CD4-positive, alpha-beta T cell treated with Interleukin-15 for 1 hour (primary cell): Measurements from ENCODE around the gene MPP2.
"Not testable (repeated sequence)": the region's sequence is repeated elsewhere in the genome, so short reads cannot be mapped to it uniquely, and the experiment has no call there.

Source experiments
- DNase-seq: peaks from one replicate; pipeline ENCODE4 v3.0.0-alpha.2; 2020

Gene MPP2

DNA sequence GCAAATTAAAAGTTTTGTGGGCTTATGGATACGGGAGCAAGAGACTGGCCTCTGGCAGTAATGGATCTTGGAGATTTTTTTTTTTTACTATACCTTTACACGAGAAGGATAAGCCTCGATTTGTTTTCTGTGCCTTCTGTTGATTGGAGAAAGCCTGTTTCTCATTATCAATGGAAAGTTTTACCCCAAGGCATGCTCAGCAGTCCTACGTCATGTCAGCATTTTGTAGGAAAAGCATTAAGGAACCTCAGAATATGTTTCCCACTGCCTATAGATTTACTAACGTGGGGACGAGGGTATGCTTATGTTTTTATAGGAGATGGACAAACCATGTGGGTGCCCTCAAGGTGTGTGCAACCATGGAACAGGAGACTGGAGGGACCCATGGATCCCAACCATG lies 33.5 kb downstream of the MPP2 start:
- DNase-seq = no peak

DNA sequence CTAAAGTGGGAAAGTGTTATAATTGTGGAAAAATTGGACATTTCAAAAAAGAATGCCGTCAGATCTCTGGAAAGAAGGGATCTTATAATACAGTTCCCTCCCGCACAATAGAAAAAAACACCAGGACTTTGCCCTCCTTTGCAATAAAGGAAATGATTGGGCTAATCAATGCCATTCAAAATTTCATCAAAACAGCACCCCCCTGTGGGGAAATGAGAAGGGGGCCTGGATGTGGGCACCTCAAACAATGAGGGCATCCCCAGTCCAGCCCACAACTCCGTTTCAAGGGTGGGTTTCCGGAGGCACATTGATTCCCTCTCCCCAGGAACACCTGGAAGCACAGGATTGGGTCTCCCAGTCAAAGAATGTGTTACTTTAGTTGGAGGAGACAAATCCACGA lies 34.2 kb downstream of the MPP2 start:
- no peak for DNase-seq

DNA sequence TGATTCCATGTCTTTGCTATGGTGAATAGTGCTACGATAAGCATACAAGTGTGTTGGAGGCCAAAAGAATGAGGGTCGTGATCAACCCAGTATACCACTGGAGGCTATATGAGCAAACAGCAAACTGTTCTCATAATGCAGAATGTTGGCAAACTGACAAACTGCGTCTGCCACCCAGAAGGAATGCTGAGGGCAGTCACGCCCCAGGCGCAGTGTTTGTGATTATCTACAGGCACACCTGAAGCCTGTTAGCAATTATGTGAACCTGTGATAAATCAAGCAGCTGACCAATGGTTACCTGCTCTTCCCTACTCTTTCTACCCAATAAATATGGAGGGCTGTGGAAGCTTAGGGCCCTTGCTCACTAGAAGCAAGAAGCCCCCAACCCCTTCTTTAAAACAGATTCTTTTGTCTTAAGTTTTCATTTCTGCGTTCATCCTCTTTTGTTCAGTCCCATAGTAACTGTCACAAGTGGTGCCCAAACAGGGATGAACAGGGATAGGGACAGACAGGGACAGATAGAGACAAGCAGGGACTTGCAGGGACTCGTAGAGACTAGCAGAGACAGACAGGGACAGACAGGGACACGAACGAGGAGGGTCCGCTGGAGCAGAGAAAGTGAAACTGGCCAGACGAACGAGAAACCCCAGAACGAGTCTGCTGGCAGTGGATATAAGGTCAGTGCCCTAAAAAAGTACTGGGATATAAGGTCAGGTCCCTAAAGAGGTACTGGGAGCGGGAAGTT lies 35.2 kb downstream of the MPP2 start:
- DNase-seq = no peak

- not testable (repeated sequence) for DNase-seq
Observed at GRCh38 chr17:43869031-43869430, 38.3 kb downstream of the MPP2 start.

DNA sequence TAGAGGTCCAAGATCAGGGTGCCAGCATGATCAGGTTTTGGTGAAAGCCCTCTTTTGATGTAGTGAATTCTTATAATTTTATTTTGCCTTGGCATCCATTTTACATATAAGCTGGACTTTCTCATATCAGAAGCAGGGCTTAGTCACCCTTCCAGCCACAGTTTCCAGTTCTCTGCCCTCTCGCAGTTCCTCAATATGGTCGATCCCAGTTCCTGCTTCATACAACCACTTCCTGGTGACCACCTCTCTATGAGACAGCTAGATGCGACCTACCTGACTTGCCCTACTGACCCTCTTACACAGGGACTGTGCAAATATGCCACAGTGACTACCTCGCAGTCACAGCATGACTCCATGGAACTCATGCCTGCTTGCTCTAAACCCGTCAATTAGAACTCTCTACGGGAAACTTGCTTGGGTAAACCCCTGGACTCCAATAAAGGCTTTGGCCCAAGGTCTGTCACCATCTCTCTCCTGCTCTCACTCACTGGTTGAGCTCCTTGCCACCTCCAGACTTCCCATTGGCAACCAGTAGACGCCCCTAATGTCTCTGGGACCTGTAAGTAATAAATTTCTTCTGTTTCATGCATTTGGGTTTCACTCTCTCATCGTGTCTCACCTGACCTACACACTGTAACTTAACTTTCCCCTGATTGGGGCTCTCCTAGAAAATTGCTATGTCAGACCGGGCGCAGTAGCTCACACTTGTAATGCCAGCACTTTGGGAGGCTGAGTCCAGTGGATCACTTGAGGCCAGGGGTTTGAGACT lies 38.9 kb downstream of the MPP2 start:
- DNase-seq = no peak

DNA sequence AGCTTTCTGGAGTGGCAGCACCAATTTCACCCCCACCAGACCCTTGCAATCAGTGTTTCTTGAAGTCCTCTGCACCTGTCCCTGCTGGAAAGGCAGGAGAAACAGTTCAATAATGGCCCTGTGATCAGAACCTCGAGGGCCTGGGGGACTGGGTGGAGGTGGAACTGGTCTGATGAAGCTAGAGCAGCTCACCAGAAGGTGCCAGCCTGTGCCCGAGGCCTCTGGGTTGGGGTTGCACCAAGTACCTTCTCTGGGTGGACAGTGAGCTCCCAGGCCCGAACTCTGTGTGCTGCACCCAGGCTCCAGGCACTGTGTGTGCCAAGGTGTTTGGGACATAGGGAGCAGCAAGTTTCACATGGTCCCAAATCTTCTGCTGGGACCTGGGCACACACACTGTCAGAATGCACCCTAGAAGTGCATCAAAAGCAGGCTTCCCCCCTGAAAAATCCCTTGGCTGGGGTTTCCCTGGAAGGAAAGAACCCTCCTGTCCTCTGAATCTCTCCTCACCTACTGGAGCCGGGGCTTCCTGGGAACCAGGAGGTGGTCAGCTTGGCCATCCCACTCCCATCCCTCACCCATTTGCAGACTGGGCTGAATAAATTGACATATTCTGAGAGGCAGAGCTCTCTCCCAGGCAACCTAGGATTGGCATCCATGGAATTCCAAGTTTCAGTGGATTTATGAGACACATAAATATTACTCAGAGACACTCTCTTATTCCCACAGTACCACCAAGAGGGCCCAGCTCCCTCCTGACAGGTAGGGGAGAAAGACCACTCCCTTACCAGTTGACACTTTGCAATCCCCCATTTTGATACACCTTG lies 43.0 kb downstream of the MPP2 start:
- DNase-seq = no peak

DNA sequence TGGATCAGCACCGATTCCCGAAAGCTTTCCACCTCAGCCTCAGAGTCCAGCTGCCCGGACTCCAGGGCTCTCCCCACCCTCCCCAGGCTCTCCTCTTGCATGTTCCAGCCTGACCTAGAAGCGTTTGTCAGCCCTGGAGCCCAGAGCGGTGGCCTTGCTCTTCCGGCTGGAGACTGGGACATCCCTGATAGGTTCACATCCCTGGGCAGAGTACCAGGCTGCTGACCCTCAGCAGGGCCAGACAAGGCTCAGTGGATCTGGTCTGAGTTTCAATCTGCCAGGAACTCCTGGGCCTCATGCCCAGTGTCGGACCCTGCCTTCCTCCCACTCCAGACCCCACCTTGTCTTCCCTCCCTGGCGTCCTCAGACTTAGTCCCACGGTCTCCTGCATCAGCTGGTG lies 45.4 kb downstream of the MPP2 start:
- DNase-seq = no peak

- no peak for DNase-seq
Observed at GRCh38 chr17:43860927-43861622, 46.3 kb downstream of the MPP2 start.

GRCh38 chr17:43860077-43860725 lies 47.1 kb downstream of the MPP2 start:
- DNase-seq = no peak

- DNase-seq = no peak
Observed at GRCh38 chr17:43857957-43858600, 49.3 kb downstream of the MPP2 start.

DNA sequence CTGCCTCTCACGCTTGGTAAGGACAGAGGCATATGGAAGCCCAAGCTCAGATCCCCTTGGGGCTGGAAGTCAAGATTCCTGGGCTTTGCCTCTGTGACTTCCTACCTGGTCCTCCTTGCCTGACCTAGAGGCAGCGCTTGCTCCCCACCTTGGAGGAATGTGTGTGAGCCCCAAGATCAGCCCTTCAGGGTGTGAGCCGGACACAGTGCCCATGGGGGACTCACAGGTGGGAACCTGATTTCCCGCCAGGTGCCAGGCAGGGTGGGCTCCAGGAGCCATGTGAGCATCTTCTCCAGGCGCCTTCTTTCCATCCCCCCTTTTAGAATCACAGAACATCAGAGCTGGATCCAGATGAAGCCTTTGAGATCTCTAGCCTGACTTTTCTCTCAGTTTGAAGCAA lies 50.2 kb downstream of the MPP2 start:
- no peak for DNase-seq

GRCh38 chr17:43856141-43856540 lies 51.2 kb downstream of the MPP2 start:
- DNase-seq = no peak

DNA sequence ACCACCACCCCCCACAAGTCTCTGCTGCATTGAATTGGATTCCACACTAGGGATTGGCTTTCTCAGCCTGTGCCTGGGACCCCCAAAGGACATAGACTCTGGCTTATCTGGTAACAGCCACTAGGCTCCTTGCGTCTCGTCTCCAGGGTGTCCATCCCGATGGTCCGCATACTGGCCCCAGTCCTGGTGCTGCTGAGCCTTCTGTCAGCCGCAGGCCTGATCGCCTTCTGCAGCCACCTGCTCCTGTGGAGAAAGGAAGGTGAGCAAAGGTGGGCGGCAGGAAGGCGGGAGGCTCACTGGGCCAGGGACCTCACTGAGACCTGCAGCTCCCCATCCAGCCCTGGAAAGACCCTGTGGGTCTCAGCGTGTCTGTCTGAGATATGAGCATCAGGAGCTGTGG lies 52.3 kb downstream of the MPP2 start:
- DNase-seq = no peak

GRCh38 chr17:43854498-43854897 lies 52.8 kb downstream of the MPP2 start:
- no peak for DNase-seq

- DNase-seq = no peak
Observed at GRCh38 chr17:43853546-43853945, 53.8 kb downstream of the MPP2 start.

GRCh38 chr17:43852571-43852970 lies 54.8 kb downstream of the MPP2 start:
- DNase-seq = no peak

DNA sequence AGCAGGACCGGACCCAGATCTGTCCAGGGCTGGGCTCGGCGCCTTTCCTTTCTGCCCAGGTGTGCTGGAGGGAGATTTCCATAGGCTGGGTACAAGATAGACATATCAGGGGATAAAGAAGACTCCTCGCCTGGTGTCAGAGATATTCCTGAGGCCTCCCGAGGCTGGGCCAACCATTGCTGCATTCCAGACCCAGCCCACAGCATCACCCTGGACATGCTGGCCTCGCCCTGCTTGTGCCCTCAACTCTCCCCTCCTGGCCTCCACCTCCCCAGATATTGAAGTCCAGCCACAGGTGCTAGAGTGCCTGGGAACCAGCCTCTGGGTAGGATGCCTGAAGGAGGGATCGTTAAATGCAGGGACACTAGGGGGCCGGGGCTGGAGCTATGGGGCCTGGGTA lies 58.2 kb downstream of the MPP2 start:
- no peak for DNase-seq

DNA sequence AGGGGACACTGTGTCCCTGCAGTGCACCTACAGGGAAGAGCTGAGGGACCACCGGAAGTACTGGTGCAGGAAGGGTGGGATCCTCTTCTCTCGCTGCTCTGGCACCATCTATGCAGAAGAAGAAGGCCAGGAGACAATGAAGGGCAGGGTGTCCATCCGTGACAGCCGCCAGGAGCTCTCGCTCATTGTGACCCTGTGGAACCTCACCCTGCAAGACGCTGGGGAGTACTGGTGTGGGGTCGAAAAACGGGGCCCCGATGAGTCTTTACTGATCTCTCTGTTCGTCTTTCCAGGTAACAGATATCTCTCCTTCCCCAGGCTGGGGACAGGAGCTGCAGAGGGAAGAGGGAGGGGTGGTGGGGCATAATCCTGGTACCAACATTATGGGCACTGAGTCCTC lies 58.7 kb downstream of the MPP2 start:
- no peak for DNase-seq

DNA sequence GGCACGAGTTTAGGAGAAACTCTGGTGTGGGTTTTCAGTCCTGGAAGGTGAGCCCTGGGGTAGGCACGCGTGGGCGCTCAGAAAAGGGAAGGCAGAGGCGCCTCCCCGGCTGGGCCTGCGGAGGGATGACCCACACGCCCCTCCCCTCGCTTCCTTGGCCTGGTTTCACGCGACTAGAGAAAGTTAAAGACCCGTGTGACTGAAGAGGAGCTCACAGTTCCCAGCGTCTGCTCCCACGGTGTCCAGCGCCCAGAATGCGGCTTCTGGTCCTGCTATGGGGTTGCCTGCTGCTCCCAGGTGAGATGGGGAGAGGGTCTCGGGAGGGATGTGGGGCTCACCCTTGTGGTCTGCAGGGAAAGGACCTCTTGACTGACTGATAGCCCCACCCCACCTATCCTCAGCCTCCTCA lies 60.4 kb downstream of the MPP2 start, which contains the start of gene CD300LG:
Gene CD300LG, plus strand, starts transcription at position 214 of the 409 bp plus-strand sequence. Its CDS starts 41 bp downstream, at position 255.
- DNase-seq = no peak

- peak; percentile 55 for DNase-seq
Observed at GRCh38 chr17:43846221-43846712, 61.1 kb downstream of the MPP2 start.

GRCh38 chr17:43845766-43846165 lies 61.6 kb downstream of the MPP2 start:
- no peak for DNase-seq

DNA sequence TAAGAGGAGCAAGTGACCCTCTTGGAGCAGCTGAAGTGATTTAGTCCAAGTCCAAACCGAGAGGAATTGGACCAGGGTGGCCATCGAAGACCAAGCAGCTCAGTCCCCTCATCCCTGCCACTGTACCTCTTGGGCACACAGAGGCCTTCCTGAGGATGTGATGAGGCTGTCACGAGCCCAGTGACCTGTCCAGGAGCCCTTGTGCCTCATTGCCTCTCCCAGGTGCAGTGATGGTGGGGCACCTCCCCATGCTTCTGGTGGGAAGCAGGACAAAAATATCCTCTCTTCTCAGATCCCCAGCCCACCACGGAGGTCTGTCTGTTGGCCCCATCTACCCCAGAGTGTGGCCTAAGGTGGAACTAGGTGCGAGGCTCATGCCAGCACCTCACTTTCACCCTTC lies 63.1 kb downstream of the MPP2 start:
- no peak for DNase-seq
